ENCODE data around the gene MAIP1. TPM values are rescaled to one million over a fixed set of nuclear protein-coding genes. Genes with fewer than 3 reads are reported as not detected.
"Not testable (repeated sequence)": the region's sequence is repeated elsewhere in the genome, so short reads cannot be mapped to it uniquely, and the experiment has no call there.

The MAIP1 gene
- total RNA-seq, 1 donor from 2014 or later, result 13.8 TPM

DNA sequence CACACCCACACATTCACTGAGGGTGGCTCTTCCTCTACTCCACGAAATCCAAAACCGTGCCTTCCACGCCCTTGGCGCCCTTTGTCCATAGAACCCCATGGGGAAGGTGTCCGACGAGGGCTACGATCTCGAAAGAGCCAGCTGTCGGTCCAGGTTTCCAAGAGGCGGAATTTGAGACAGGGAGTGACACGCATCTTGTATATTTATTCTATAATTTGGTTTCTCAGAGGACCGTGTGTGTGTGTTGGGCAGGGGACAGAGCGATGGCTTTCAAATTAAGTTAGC, 43.6 kb upstream of the MAIP1 start:
- DNase-seq (ENCODE audit: extremely low spot score, unreplicated experiment), result no peak
- TF ChIP-seq, protein P1, sequence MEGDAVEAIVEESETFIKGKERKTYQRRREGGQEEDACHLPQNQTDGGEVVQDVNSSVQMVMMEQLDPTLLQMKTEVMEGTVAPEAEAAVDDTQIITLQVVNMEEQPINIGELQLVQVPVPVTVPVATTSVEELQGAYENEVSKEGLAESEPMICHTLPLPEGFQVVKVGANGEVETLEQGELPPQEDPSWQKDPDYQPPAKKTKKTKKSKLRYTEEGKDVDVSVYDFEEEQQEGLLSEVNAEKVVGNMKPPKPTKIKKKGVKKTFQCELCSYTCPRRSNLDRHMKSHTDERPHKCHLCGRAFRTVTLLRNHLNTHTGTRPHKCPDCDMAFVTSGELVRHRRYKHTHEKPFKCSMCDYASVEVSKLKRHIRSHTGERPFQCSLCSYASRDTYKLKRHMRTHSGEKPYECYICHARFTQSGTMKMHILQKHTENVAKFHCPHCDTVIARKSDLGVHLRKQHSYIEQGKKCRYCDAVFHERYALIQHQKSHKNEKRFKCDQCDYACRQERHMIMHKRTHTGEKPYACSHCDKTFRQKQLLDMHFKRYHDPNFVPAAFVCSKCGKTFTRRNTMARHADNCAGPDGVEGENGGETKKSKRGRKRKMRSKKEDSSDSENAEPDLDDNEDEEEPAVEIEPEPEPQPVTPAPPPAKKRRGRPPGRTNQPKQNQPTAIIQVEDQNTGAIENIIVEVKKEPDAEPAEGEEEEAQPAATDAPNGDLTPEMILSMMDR (IDR thresholded peaks at IDR 0.05), result no peak
- no peaks in the 10 kb centered on the region for H3K27me3 Mint-ChIP-seq (ENCODE audit: unreplicated experiment)
- H3K9me3 Mint-ChIP-seq (ENCODE audit: unreplicated experiment), result no peaks in the 10 kb centered on the region
- peaks cover 6% of the 10 kb centered on the region for H3K36me3 Mint-ChIP-seq (ENCODE audit: unreplicated experiment)
- peak overlapping the region; percentile 89 for H3K4me3 Mint-ChIP-seq (ENCODE audit: unreplicated experiment)
- peak overlapping the region; percentile 93 for H3K27ac Mint-ChIP-seq (ENCODE audit: unreplicated experiment)
- H3K4me1 Mint-ChIP-seq (ENCODE audit: unreplicated experiment), result peaks cover 32% of the 10 kb centered on the region

DNA sequence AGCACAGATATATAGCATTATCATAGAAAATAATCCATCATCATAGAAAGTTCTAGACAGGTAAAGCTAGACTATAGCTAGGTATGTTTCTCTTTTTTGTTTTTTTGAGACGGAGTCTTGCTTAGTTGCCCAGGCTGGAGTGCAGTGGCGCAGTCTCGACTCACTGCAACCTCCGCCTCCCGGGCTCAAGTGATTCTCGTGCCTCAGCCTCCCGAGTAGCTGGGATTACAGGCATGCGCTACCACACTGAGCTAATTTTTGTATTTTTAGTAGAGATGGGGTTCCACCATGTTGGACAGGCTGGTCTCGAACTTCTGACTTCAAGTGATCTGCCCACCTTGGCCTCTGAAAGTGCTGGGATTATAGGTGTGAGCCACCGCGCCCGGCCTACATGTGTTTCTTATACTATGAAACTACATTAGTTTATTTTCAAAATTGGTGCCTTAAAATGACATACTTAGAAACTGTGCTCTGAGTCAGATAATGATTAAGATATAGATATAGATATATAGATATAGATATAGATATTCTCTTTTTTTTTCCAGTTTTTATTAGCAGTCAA, 42.7 kb upstream of the MAIP1 start:
- Mint-ChIP-seq H3K36me3 (ENCODE audit: unreplicated experiment) (peaks cover 14% of the 10 kb centered on the region), H3K4me1 (ENCODE audit: unreplicated experiment) (peaks cover 32% of the 10 kb centered on the region), H3K27ac (ENCODE audit: unreplicated experiment) (peak overlapping the region; percentile 27), H3K4me3 (ENCODE audit: unreplicated experiment) (peak overlapping the region; percentile 89)
- not testable (repeated sequence) for DNase-seq (ENCODE audit: extremely low spot score, unreplicated experiment); H3K27me3 Mint-ChIP-seq (ENCODE audit: unreplicated experiment); H3K9me3 Mint-ChIP-seq (ENCODE audit: unreplicated experiment)

DNA sequence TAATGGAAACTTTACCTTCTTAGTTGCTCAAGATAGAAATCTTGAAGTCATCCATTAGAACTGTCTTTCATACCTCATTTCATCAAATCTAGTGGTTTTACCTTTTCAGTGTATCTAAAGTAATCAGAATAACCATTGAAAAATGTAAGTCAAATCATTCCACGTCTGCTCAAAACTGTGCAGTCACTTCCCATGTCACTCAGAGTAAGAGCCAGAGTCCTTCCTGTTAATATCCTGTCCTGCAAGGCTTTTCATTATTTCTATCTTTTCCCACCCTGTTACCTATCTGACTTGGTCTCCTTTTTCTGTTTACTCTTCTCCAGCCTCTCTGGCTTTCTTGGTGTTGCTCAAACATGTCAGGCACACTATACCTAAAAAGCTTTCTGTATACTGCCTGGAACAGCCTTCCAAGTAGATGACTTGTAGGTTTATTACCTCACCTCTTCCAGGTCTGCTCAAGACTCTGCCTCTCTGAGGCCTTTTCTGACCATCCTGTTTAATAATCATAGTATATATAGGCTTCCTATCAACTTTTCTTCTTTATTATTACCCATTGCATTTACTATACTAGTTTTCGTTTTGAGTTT, 40.9 kb upstream of the MAIP1 start:
- peak overlapping the region; percentile 11 for H3K27ac Mint-ChIP-seq (ENCODE audit: unreplicated experiment)
- H3K9me3 Mint-ChIP-seq (ENCODE audit: unreplicated experiment), result no peaks in the 10 kb centered on the region
- DNase-seq (ENCODE audit: extremely low spot score, unreplicated experiment), result no peak
- peaks cover 24% of the 10 kb centered on the region for H3K36me3 Mint-ChIP-seq (ENCODE audit: unreplicated experiment)
- H3K4me1 Mint-ChIP-seq (ENCODE audit: unreplicated experiment), result peaks cover 32% of the 10 kb centered on the region
- no peak overlapping the region for H3K4me3 Mint-ChIP-seq (ENCODE audit: unreplicated experiment)
- TF ChIP-seq, protein P1 (IDR thresholded peaks at IDR 0.05), result no peak
- H3K27me3 Mint-ChIP-seq (ENCODE audit: unreplicated experiment), result no peaks in the 10 kb centered on the region

DNA sequence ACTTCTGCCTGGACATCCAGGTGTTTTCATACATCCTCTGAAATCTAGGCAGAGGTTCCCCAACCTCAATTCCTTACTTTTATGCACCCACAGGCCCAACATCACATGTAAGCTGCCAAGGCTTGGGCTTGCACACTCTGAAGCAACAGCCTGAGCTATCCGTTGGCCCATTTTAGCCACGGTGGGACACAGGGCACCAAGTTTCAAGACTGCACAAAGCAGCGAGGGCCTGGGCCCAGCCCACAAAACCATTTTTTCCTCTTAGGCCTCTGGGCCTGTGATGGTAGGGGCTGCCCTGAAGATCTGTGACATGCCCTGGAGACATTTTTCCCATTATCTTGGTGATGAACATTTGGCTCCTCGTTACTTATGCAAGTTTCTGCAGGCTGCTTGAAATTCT, 38.4 kb upstream of the MAIP1 start:
- Mint-ChIP-seq H3K36me3 (ENCODE audit: unreplicated experiment) (peaks cover 25% of the 10 kb centered on the region), H3K27me3 (ENCODE audit: unreplicated experiment) (no peaks in the 10 kb centered on the region), H3K9me3 (ENCODE audit: unreplicated experiment) (no peaks in the 10 kb centered on the region), H3K27ac (ENCODE audit: unreplicated experiment) (no peak overlapping the region), H3K4me3 (ENCODE audit: unreplicated experiment) (no peak overlapping the region), H3K4me1 (ENCODE audit: unreplicated experiment) (peaks cover 21% of the 10 kb centered on the region)
- TF ChIP-seq, protein P1 (IDR thresholded peaks at IDR 0.05), result no peak
- DNase-seq (ENCODE audit: extremely low spot score, unreplicated experiment), result no peak

DNA sequence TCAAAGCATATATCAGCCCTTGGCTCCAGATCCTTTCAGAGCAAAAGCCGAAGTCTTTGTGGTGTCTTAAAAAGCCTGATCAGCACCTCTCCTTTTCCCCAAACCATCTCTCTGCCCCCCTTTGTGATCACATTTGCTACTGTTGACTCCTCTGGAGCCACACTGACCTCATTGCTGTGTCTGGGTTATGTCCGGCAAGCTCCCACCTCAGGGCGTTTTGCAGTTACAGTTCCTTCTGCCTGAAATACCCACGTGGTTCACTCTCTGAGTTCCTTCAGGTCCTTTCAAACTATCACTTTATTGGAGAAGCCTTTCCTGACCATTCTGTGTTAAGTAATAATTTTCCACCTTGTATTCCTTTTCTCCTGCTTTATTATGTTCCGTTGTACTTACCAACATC, 32.5 kb upstream of the MAIP1 start:
- Mint-ChIP-seq H3K27me3 (ENCODE audit: unreplicated experiment) (no peaks in the 10 kb centered on the region), H3K36me3 (ENCODE audit: unreplicated experiment) (peaks cover 24% of the 10 kb centered on the region), H3K9me3 (ENCODE audit: unreplicated experiment) (no peaks in the 10 kb centered on the region), H3K27ac (ENCODE audit: unreplicated experiment) (peak overlapping the region; percentile 75), H3K4me3 (ENCODE audit: unreplicated experiment) (no peak overlapping the region), H3K4me1 (ENCODE audit: unreplicated experiment) (peaks cover 15% of the 10 kb centered on the region)
- no peak for DNase-seq (ENCODE audit: extremely low spot score, unreplicated experiment)
- TF ChIP-seq, protein P1 (IDR thresholded peaks at IDR 0.05), result no peak
